H1 (cell line): Measurements from ENCODE around the gene TFF1. TPM values are rescaled to one million over a fixed set of nuclear protein-coding genes. Genes with fewer than 3 reads are reported as not detected.

Source experiments
- CTCF ChIA-PET: fragments of 300-600 bp; sonication (Branson Sonifier 250); formaldehyde crosslinking; loops from one replicate; lab custom pipeline; 2021; ENCODE audit not compliant: partially characterized antibody; lab: Charles Lee
- POLR2A ChIA-PET: fragments of 300-600 bp; sonication (Branson Sonifier 250); formaldehyde crosslinking; loops from one replicate; lab custom pipeline; 2021; ENCODE audit warnings: inconsistent platforms; ENCODE audit not compliant: partially characterized antibody; lab: Charles Lee
- DNase-seq, 2 experiments: peaks; one replicate each; pipeline versions ENCODE4 v3.0.0 to v3.0.0-alpha.2; 2010 to 2022; ENCODE audit warnings: low spot score in 2 of 2, low read depth in 1 of 2, mixed read lengths in 1 of 2
- FAIRE-seq: peaks from 2 replicates; lab custom pipeline; 2011; peaks lifted over from hg19 to GRCh38; lab: Jason Lieb, UNC
- H2AFZ ChIP-seq: 2 replicates; pipeline ENCODE4 v1.8.1; 2012; ENCODE audit warnings: low read length, inconsistent platforms
- H2AK5ac ChIP-seq: 2 replicates; pipeline ENCODE4 v1.6.1; 2013; ENCODE audit warnings: low read depth, low read length
- H2BK120ac ChIP-seq: replicated peaks from 2 replicates; pipeline ENCODE3; 2013; ENCODE audit warnings: low read depth, low read length, inconsistent platforms
- H2BK12ac ChIP-seq: 2 replicates; pipeline ENCODE4 v1.6.1; 2013; ENCODE audit warnings: low read depth, low read length
- H2BK15ac ChIP-seq: 2 replicates; pipeline ENCODE4 v1.6.1; 2013; ENCODE audit warnings: low read length
- H2BK20ac ChIP-seq: 2 replicates; pipeline ENCODE4 v1.6.1; 2013; ENCODE audit warnings: low read length
- H2BK5ac ChIP-seq: 2 replicates; pipeline ENCODE4 v1.6.1; 2013; ENCODE audit warnings: low read depth, low read length
- H3K14ac ChIP-seq: 2 replicates; pipeline ENCODE4 v1.6.1; 2013; ENCODE audit warnings: inconsistent platforms; ENCODE audit not compliant: insufficient read length
- H3K18ac ChIP-seq: 2 replicates; pipeline ENCODE4 v1.6.1; 2013; ENCODE audit warnings: low read length; ENCODE audit errors: extremely low read depth
- H3K23ac ChIP-seq: 2 replicates; pipeline ENCODE4 v1.6.1; 2013; ENCODE audit warnings: inconsistent platforms; ENCODE audit not compliant: insufficient read length
- H3K23me2 ChIP-seq: 2 replicates; pipeline ENCODE4 v1.6.1; 2013; ENCODE audit warnings: low read depth, low read length
- H3K27ac ChIP-seq: 2 replicates; pipeline ENCODE4 v1.6.1; 2011; ENCODE audit warnings: low read depth, low read length, inconsistent platforms
- H3K27me3 ChIP-seq, 4 experiments: replicated peaks in 1 of 4; 1 replicate in 1 of 4; 2 replicates in 3 of 4; pipeline versions ENCODE4 v1.6.1 to v1.8.1; 2011 to 2013; ENCODE audit warnings: low read length in 3 of 4, mild to moderate bottlenecking in 3 of 4, inconsistent platforms in 2 of 4, mixed read lengths in 2 of 4, moderate library complexity in 1 of 4; ENCODE audit not compliant: control insufficient read depth in 3 of 4, insufficient read depth in 3 of 4; ENCODE audit errors: extremely low read depth in 1 of 4
- H3K36me3 ChIP-seq, 4 experiments: 2 replicates each; pipeline versions ENCODE4 v1.6.1 to v1.8.1; 2011 to 2013; ENCODE audit warnings: mild to moderate bottlenecking in 4 of 4, low read length in 3 of 4, moderate library complexity in 2 of 4, control low read depth in 1 of 4, inconsistent platforms in 1 of 4; ENCODE audit not compliant: insufficient read depth in 4 of 4, control insufficient read depth in 2 of 4
- H3K4ac ChIP-seq: replicated peaks from 2 replicates; pipeline ENCODE3; 2013; ENCODE audit warnings: low read length, low read depth, mixed read lengths, inconsistent platforms; ENCODE audit not compliant: insufficient read length
- H3K4me1 ChIP-seq, 4 experiments: replicated peaks in 1 of 4; 1 replicate in 1 of 4; 2 replicates in 3 of 4; pipeline versions ENCODE4 v1.6.1 to v1.8.1; 2011 to 2013; ENCODE audit warnings: low read length in 3 of 4, inconsistent platforms in 2 of 4, mixed read lengths in 1 of 4; ENCODE audit not compliant: insufficient read depth in 4 of 4, control insufficient read depth in 3 of 4
- H3K4me2 ChIP-seq, 2 experiments: 2 replicates each; pipeline versions ENCODE4 v1.6.1 to v1.8.1; 2011 to 2013; ENCODE audit warnings: low read depth in 2 of 2, low read length in 2 of 2, control low read depth in 1 of 2, inconsistent platforms in 1 of 2, mild to moderate bottlenecking in 1 of 2; ENCODE audit not compliant: insufficient read depth in 1 of 2
- H3K4me3 ChIP-seq, 4 experiments: fragments of 200-600, 300-600 bp in 1 of 4; sonication (generic), shearing (Covaris generic), sonication (Bioruptor Twin) in 1 of 4; 2 replicates each; pipeline versions ENCODE4 v1.5.1 to v1.8.1; 2011 to 2016; ENCODE audit warnings: low read length in 4 of 4, low read depth in 3 of 4, control low read depth in 2 of 4, inconsistent platforms in 2 of 4, mild to moderate bottlenecking in 2 of 4, mixed read lengths in 1 of 4, moderate library complexity in 1 of 4; ENCODE audit not compliant: insufficient read depth in 2 of 4; ENCODE audit errors: extremely low read depth in 1 of 4
- H3K56ac ChIP-seq: replicated peaks from 2 replicates; pipeline ENCODE3; 2013; ENCODE audit warnings: low read depth, mild to moderate bottlenecking, mixed read lengths, low read length, inconsistent platforms; ENCODE audit not compliant: insufficient read length
- H3K79me1 ChIP-seq: 2 replicates; pipeline ENCODE4 v1.6.1; 2013; ENCODE audit warnings: low read depth, low read length, control low read depth
- H3K79me2 ChIP-seq, 2 experiments: 2 replicates each; pipeline versions ENCODE4 v1.6.1 to v1.8.1; 2012 to 2013; ENCODE audit warnings: low read length in 2 of 2, mild to moderate bottlenecking in 2 of 2, inconsistent platforms in 1 of 2; ENCODE audit not compliant: insufficient read depth in 2 of 2, control insufficient read depth in 1 of 2
- H3K9ac ChIP-seq, 4 experiments: replicated peaks in 1 of 4; 1 replicate in 1 of 4; 2 replicates in 3 of 4; pipeline versions ENCODE4 v1.6.1 to v1.8.1; 2011 to 2013; ENCODE audit warnings: low read depth in 3 of 4, low read length in 3 of 4, control low read depth in 2 of 4, mild to moderate bottlenecking in 2 of 4, moderate library complexity in 2 of 4, inconsistent platforms in 1 of 4; ENCODE audit errors: extremely low read depth in 1 of 4
- H3K9me3 ChIP-seq, 2 experiments: 2 replicates each; pipeline versions ENCODE4 v1.6.1 to v1.8.1; 2012 to 2013; ENCODE audit warnings: mild to moderate bottlenecking in 2 of 2, moderate library complexity in 2 of 2, control low read depth in 1 of 2, inconsistent platforms in 1 of 2, low read depth in 1 of 2, low read length in 1 of 2, mixed read lengths in 1 of 2; ENCODE audit not compliant: insufficient read depth in 2 of 2
- H4K20me1 ChIP-seq, 2 experiments: replicated peaks in 1 of 2; 2 replicates each; pipeline versions ENCODE3 to v1.8.1; 2011 to 2013; ENCODE audit warnings: inconsistent platforms in 2 of 2, low read length in 2 of 2, mild to moderate bottlenecking in 1 of 2; ENCODE audit not compliant: insufficient read depth in 2 of 2, control insufficient read depth in 1 of 2
- H4K5ac ChIP-seq: 2 replicates; pipeline ENCODE4 v1.6.1; 2013; ENCODE audit warnings: low read length, low read depth, mixed read lengths, inconsistent platforms; ENCODE audit not compliant: insufficient read length
- H4K8ac ChIP-seq: 2 replicates; pipeline ENCODE4 v1.8.0; 2013; ENCODE audit warnings: mild to moderate bottlenecking, moderate library complexity, low read length, inconsistent platforms; ENCODE audit not compliant: insufficient read depth; ENCODE audit errors: extremely low read depth
- H4K91ac ChIP-seq: replicated peaks from 2 replicates; pipeline ENCODE3; 2013; ENCODE audit warnings: low read length, mixed read lengths, inconsistent platforms; ENCODE audit not compliant: insufficient read length
- BCL11A ChIP-seq, 2 experiments: IDR thresholded peaks; one replicate each; pipeline ENCODE4 v1.6.1; 2011; ENCODE audit warnings: low read depth in 2 of 2, low read length in 2 of 2, mild to moderate bottlenecking in 2 of 2
- CHD2 ChIP-seq: IDR thresholded peaks from 2 replicates; pipeline ENCODE4 v1.6.1; 2012; ENCODE audit warnings: low read length, improper control_type of control experiment
- CREB1 ChIP-seq: IDR thresholded peaks from 2 replicates; pipeline ENCODE4 v1.6.1; 2012; ENCODE audit warnings: inconsistent platforms
- EGR1 ChIP-seq: IDR thresholded peaks from 2 replicates; pipeline ENCODE4 v1.6.1; 2011; ENCODE audit warnings: low read depth, low read length, borderline replicate concordance
- EZH2 ChIP-seq: fragments of 200-600 bp; sonication (generic); IDR thresholded peaks from 2 replicates; pipeline ENCODE4 v1.7.1; 2012; ENCODE audit warnings: low read depth, mild to moderate bottlenecking, moderate library complexity, low read length, inconsistent platforms; ENCODE audit not compliant: severe bottlenecking
- KDM4A ChIP-seq: IDR thresholded peaks from one replicate; pipeline ENCODE4 v1.7.1; 2012; ENCODE audit warnings: low read depth, mild to moderate bottlenecking, moderate library complexity, low read length, inconsistent platforms; ENCODE audit not compliant: severe bottlenecking
- PHF8 ChIP-seq: fragments of 200-600 bp; sonication (generic); conservative IDR thresholded peaks from 2 replicates; pipeline ENCODE4 v1.7.1; 2012; ENCODE audit warnings: low read depth, mild to moderate bottlenecking, inconsistent platforms, low read length, moderate library complexity
- RAD21 ChIP-seq, 2 experiments: IDR thresholded peaks in 1 of 2; conservative IDR thresholded peaks in 1 of 2; 2 replicates each; pipeline ENCODE4 v1.6.1; 2011; ENCODE audit warnings: low read depth in 2 of 2, low read length in 2 of 2, improper control_type of control experiment in 1 of 2, inconsistent platforms in 1 of 2, mild to moderate bottlenecking in 1 of 2, moderate library complexity in 1 of 2
- SIRT6 ChIP-seq: IDR thresholded peaks from one replicate; pipeline ENCODE4 v1.7.1; 2012; ENCODE audit warnings: low read length, inconsistent platforms
- SP2 ChIP-seq: IDR thresholded peaks from 2 replicates; pipeline ENCODE4 v1.6.1; 2012; ENCODE audit warnings: mild to moderate bottlenecking, low read length, inconsistent platforms
- SRF ChIP-seq: IDR thresholded peaks from 2 replicates; pipeline ENCODE4 v1.6.1; 2011; ENCODE audit warnings: mild to moderate bottlenecking, low read depth, low read length, moderate library complexity
- SUZ12 ChIP-seq: fragments of 200-600 bp; sonication (generic); IDR thresholded peaks from 2 replicates; pipeline ENCODE4 v1.6.1; 2012; ENCODE audit warnings: mild to moderate bottlenecking, inconsistent platforms, low read length, moderate library complexity, mixed read lengths
- YY1 ChIP-seq: IDR thresholded peaks from 2 replicates; pipeline ENCODE4 v1.6.1; 2011; ENCODE audit warnings: low read depth, mild to moderate bottlenecking, low read length
- ZNF274 ChIP-seq: IDR thresholded peaks from 2 replicates; pipeline ENCODE4 v1.7.0; 2012; ENCODE audit warnings: low read length, borderline replicate concordance; ENCODE audit errors: extremely low read depth
- WGBS, 2 experiments: shearing (Covaris generic) in 1 of 2; methylation state at CpG; one replicate each; pipeline versions ENCODE4 v1.1.6 to v1.1.7; 2013 to 2015; ENCODE audit warnings: low lambda C conversion rate in 2 of 2, mixed read lengths in 2 of 2, inconsistent platforms in 1 of 2, low coverage in 1 of 2, missing lambda C conversion rate in 1 of 2; ENCODE audit not compliant: insufficient replicate concordance in 2 of 2, insufficient coverage in 1 of 2, insufficient read length in 1 of 2; ENCODE audit errors: extremely low coverage in 1 of 2, missing lambda C conversion rate in 1 of 2; 5-methylcytosine and 5-hydroxymethylcytosine counted together
- polyA plus RNA-seq, 7 experiments: library from polyadenylated mRNA; depleted of rRNA in 3 of 7; stranded (reverse) in 5 of 7; unstranded in 2 of 7; fragments of >200 nt in 5 of 7; fragments of 200-250 nt in 2 of 7; gene quantifications; 1 replicate in 5 of 7; 2 replicates in 1 of 7; 4 replicates in 1 of 7; pipeline versions ENCODE4 v1.2.1 to v1.2.3, GENCODE V29; 2011 to 2013; ENCODE audit warnings: missing spikeins in 2 of 7, mixed read lengths in 2 of 7
- total RNA-seq: library from RNA; stranded (reverse); fragmentation: NEBNext Ultra II Directional; extraction: Animal tissue kit (Norgen Biotek cat#: 25700); gene quantifications from 2 replicates; pipeline ENCODE4 v1.2.1, GENCODE V29; 2021

TFF1 gene
- total and polyA plus RNA-seq, 2 of the 8 experiments (the other 6 are each of a cell fraction or from before 2014, with no cell fraction given): not detected

- Histone ChIP-seq H3K27me3 (peaks cover 0 to 2% (median 0%) of the 10 kb centered on the region in 4 experiments; a peak in 1 of 7 replicates), H2AFZ (no peak overlapping the region), H2BK12ac (no peak overlapping the region), H3K14ac (no peak overlapping the region), H3K4me2 (no peak overlapping the region), H3K56ac (no peak overlapping the region), H3K4me1 (peaks cover 0 to 7% (median 0%) of the 10 kb centered on the region in 4 experiments; a peak in 5 of 7 replicates), H3K36me3 (no peaks in the 10 kb centered on the region), H4K20me1 (no peaks in the 10 kb centered on the region), H2BK15ac (no peak overlapping the region), H3K4ac (no peak overlapping the region), H3K4me3 (no peak overlapping the region), H2BK120ac (no peak overlapping the region), H4K8ac (no peak overlapping the region), H3K23ac (no peak overlapping the region), H3K18ac (no peak overlapping the region), H3K79me2 (no peaks in the 10 kb centered on the region), H3K79me1 (no peaks in the 10 kb centered on the region; the same call in 1 of the 2 replicates), H4K5ac (no peak overlapping the region), H2AK5ac (no peak overlapping the region), H4K91ac (no peak overlapping the region), H3K27ac (no peak overlapping the region), H2BK5ac (no peak overlapping the region), H3K9ac (no peak overlapping the region), H2BK20ac (no peak overlapping the region), H3K23me2 (no peaks in the 10 kb centered on the region), H3K9me3 (no peaks in the 10 kb centered on the region)
- DNase-seq (no peak), FAIRE-seq (no peak)
- POLR2A ChIA-PET: interaction anchor here (1.2 to 1.8 kb wide), 3 partner anchors 13 to 82 kb away, joined by 3 to 5 read pairs (median 4); no protein-coding TSS in a partner anchor
- 93% methylated on average over 7 of the region's 7 CpGs; no CpG with 5 or more reads in 1 of the 2 experiments for WGBS, 2 experiments
- CTCF ChIA-PET: interaction anchor here (1.1 to 3.8 kb wide), 7 partner anchors 14 to 115 kb away, joined by 3 to 18 read pairs (median 4); no protein-coding TSS in a partner anchor
- TF ChIP-seq EGR1: no peak
- TF ChIP-seq ZNF274: no peak
- no peak for TF ChIP-seq BCL11A (IDR thresholded peaks at IDR 0.05; ENCODE audit: low read depth in 2 of 2, low read length in 2 of 2)
- TF ChIP-seq SRF: no peak
- TF ChIP-seq EZH2: no peak
- TF ChIP-seq SIRT6: no peak
- TF ChIP-seq SUZ12: no peak
- TF ChIP-seq PHF8: no peak
- no peak for TF ChIP-seq CREB1
- TF ChIP-seq SP2: no peak
- TF ChIP-seq CHD2: no peak
- no peak for TF ChIP-seq KDM4A
- TF ChIP-seq RAD21 (IDR thresholded peaks at IDR 0.05 in 1 of 2, conservative IDR thresholded peaks at IDR 0.05 in 1 of 2; ENCODE audit: low read depth in 2 of 2, low read length in 2 of 2): no peak
- no peak for TF ChIP-seq YY1
Observed at GRCh38 chr21:42374457-42374856, 8.1 kb upstream of the TFF1 start.
